ENCODE data around the gene RRM2.

GRCh38 chr2:10170256-10170655, 47.7 kb downstream of the RRM2 start:
- TF ChIP-seq, protein P1, sequence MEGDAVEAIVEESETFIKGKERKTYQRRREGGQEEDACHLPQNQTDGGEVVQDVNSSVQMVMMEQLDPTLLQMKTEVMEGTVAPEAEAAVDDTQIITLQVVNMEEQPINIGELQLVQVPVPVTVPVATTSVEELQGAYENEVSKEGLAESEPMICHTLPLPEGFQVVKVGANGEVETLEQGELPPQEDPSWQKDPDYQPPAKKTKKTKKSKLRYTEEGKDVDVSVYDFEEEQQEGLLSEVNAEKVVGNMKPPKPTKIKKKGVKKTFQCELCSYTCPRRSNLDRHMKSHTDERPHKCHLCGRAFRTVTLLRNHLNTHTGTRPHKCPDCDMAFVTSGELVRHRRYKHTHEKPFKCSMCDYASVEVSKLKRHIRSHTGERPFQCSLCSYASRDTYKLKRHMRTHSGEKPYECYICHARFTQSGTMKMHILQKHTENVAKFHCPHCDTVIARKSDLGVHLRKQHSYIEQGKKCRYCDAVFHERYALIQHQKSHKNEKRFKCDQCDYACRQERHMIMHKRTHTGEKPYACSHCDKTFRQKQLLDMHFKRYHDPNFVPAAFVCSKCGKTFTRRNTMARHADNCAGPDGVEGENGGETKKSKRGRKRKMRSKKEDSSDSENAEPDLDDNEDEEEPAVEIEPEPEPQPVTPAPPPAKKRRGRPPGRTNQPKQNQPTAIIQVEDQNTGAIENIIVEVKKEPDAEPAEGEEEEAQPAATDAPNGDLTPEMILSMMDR (IDR thresholded peaks at IDR 0.05; ENCODE audit: borderline replicate concordance, extremely low read depth, low read length, poor library complexity, severe bottlenecking) = no peak
- no peak for TF ChIP-seq EZH2 (IDR thresholded peaks at IDR 0.05; ENCODE audit: borderline replicate concordance, low read depth, low read length, severe bottlenecking)
